ENCODE data around the gene AMER3. TPM values are rescaled to one million over a fixed set of nuclear protein-coding genes. Genes with fewer than 3 reads are reported as not detected.

The AMER3 gene
- total RNA-seq, 1 donor from 2014 or later, result 0.18 TPM

- no peak overlapping the region for H3K27ac Mint-ChIP-seq (ENCODE audit: unreplicated experiment)
- no peak for TF ChIP-seq CTCF (IDR thresholded peaks at IDR 0.05; ENCODE audit: unreplicated experiment)
- no peak for DNase-seq (ENCODE audit: low spot score)
- H3K27me3 Mint-ChIP-seq (ENCODE audit: unreplicated experiment), result peaks cover 9% of the 10 kb centered on the region
- peaks cover 4% of the 10 kb centered on the region for H3K36me3 Mint-ChIP-seq (ENCODE audit: low read depth, unreplicated experiment)
- H3K4me1 Mint-ChIP-seq (ENCODE audit: unreplicated experiment), result peaks cover 5% of the 10 kb centered on the region
- H3K9me3 Mint-ChIP-seq (ENCODE audit: unreplicated experiment), result no peaks in the 10 kb centered on the region
- peak overlapping the region; percentile 42 for H3K4me3 Mint-ChIP-seq (ENCODE audit: unreplicated experiment)
These were observed 529 bp upstream of the AMER3 start for GRCh38 chr2:130754811-130755210.

- Mint-ChIP-seq H3K27ac (ENCODE audit: unreplicated experiment) (peak overlapping the region; percentile 77), H3K4me3 (ENCODE audit: unreplicated experiment) (peak overlapping the region; percentile 82), H3K9me3 (ENCODE audit: unreplicated experiment) (no peaks in the 10 kb centered on the region), H3K4me1 (ENCODE audit: unreplicated experiment) (peaks cover 5% of the 10 kb centered on the region), H3K36me3 (ENCODE audit: low read depth, unreplicated experiment) (peaks cover 4% of the 10 kb centered on the region), H3K27me3 (ENCODE audit: unreplicated experiment) (peaks cover 9% of the 10 kb centered on the region)
- DNase-seq (ENCODE audit: low spot score), result peak; percentile 75
- no peak for TF ChIP-seq CTCF (IDR thresholded peaks at IDR 0.05; ENCODE audit: unreplicated experiment)
These were observed 923 bp downstream of the AMER3 start for GRCh38 chr2:130756053-130756873.

GRCh38 chr2:130756874-130757668 is 1.7 kb downstream of the AMER3 start:
- H3K27me3 Mint-ChIP-seq (ENCODE audit: unreplicated experiment), result peaks cover 9% of the 10 kb centered on the region
- no peaks in the 10 kb centered on the region for H3K9me3 Mint-ChIP-seq (ENCODE audit: unreplicated experiment)
- H3K4me1 Mint-ChIP-seq (ENCODE audit: unreplicated experiment), result peaks cover 5% of the 10 kb centered on the region
- peak overlapping the region; percentile 77 for H3K27ac Mint-ChIP-seq (ENCODE audit: unreplicated experiment)
- H3K36me3 Mint-ChIP-seq (ENCODE audit: low read depth, unreplicated experiment), result peaks cover 4% of the 10 kb centered on the region
- peak overlapping the region; percentile 82 for H3K4me3 Mint-ChIP-seq (ENCODE audit: unreplicated experiment)
- no peak for DNase-seq (ENCODE audit: low spot score)
- TF ChIP-seq CTCF (IDR thresholded peaks at IDR 0.05; ENCODE audit: unreplicated experiment), result no peak

- Mint-ChIP-seq H3K27ac (ENCODE audit: unreplicated experiment) (no peak overlapping the region), H3K27me3 (ENCODE audit: unreplicated experiment) (peaks cover 9% of the 10 kb centered on the region), H3K4me1 (ENCODE audit: unreplicated experiment) (peaks cover 4% of the 10 kb centered on the region), H3K4me3 (ENCODE audit: unreplicated experiment) (no peak overlapping the region), H3K36me3 (ENCODE audit: low read depth, unreplicated experiment) (no peaks in the 10 kb centered on the region), H3K9me3 (ENCODE audit: unreplicated experiment) (no peaks in the 10 kb centered on the region)
- TF ChIP-seq CTCF (IDR thresholded peaks at IDR 0.05; ENCODE audit: unreplicated experiment), result no peak
- no peak for DNase-seq (ENCODE audit: low spot score)
These were observed 4.8 kb downstream of the AMER3 start for GRCh38 chr2:130759906-130760753.

Measured in endothelial cell (in vitro differentiated cells).